Lower leg skin (tissue), 4 donors: ENCODE results near the gene KIF18A. TPM values are rescaled to one million over a fixed set of nuclear protein-coding genes. Genes with fewer than 3 reads are reported as not detected.

ENCODE experiments used
- DNase-seq, 2 donors: peaks; one replicate each; pipeline ENCODE4 v3.0.0-alpha.2; 2019; ENCODE audit warnings: low spot score in 2 of 2
- H3K4me3 ChIP-seq: fragments of 200-600 bp; sonication (generic); 2 replicates; pipeline ENCODE4 v1.5.1; 2017; ENCODE audit warnings: mild to moderate bottlenecking, low read depth; ENCODE audit not compliant: poor library complexity, severe bottlenecking
- CTCF ChIP-seq, 3 donors: fragments of 450-650 bp; IDR thresholded peaks; one replicate each; pipeline ENCODE4 v1.5.1; 2016; ENCODE audit warnings: antibody characterized with exemption in 3 of 3, mild to moderate bottlenecking in 3 of 3, moderate library complexity in 2 of 3
- POLR2A ChIP-seq, 2 donors: fragments of 450-650 bp; IDR thresholded peaks; one replicate each; pipeline ENCODE4 v1.6.1; 2016 to 2017; ENCODE audit warnings: antibody characterized with exemption in 2 of 2, mild to moderate bottlenecking in 1 of 2, moderate library complexity in 1 of 2
- WGBS, 2 donors: methylation state at CpG; one replicate each; pipeline ENCODE4 v1.1.5; 2018; 5-methylcytosine and 5-hydroxymethylcytosine counted together
- intact Hi-C: fragments of 100-400 bp; cut with DNase I; formaldehyde crosslinking; loops from one replicate; pipeline ENCODE4 v1.15.0; 2023; ENCODE audit warnings: low total_unique reads
- total RNA-seq, 4 donors: library from RNA; depleted of rRNA; stranded (reverse); fragments of >200 nt; gene quantifications; one replicate each; pipeline ENCODE4 v1.1.0, GENCODE V29; 2016

The KIF18A gene
- total RNA-seq, 4 donors from 2014 or later, result 0.38 to 1.5 (median 1.1) TPM

GRCh38 chr11:28083118-28083517, 24.8 kb downstream of the KIF18A start:
- TF ChIP-seq CTCF (IDR thresholded peaks at IDR 0.05), result no peak
- TF ChIP-seq POLR2A (IDR thresholded peaks at IDR 0.05), result no peak
- 94 to 100% methylated on average over 1 of the region's 1 CpG for WGBS, 2 donors
- DNase-seq, result no peak
- intact Hi-C loops, result no loop called here
- no peak overlapping the region for H3K4me3 ChIP-seq

- intact Hi-C loops, result no loop called here
- no peak overlapping the region for H3K4me3 ChIP-seq
- 88 to 98% methylated on average over 3 of the region's 3 CpGs for WGBS, 2 donors
- DNase-seq, result no peak
- no peak for TF ChIP-seq CTCF (IDR thresholded peaks at IDR 0.05)
- no peak for TF ChIP-seq POLR2A (IDR thresholded peaks at IDR 0.05)
These were observed 30.4 kb downstream of the KIF18A start for GRCh38 chr11:28077521-28077920.

GRCh38 chr11:28072321-28072720, 35.6 kb downstream of the KIF18A start:
- intact Hi-C loops, result no loop called here
- WGBS, 2 donors, result 40% methylated on average over 2 of the region's 2 CpGs
- DNase-seq, result no peak
- TF ChIP-seq CTCF (IDR thresholded peaks at IDR 0.05), result no peak
- no peak for TF ChIP-seq POLR2A (IDR thresholded peaks at IDR 0.05)
- H3K4me3 ChIP-seq, result no peak overlapping the region

- DNase-seq, result no peak
- H3K4me3 ChIP-seq, result no peak overlapping the region
- intact Hi-C loops, result no loop called here
- WGBS, 2 donors, result 98 to 99% methylated on average over 1 of the region's 1 CpG
- TF ChIP-seq POLR2A (IDR thresholded peaks at IDR 0.05) (no peak), CTCF (IDR thresholded peaks at IDR 0.05) (no peak)
These were observed 36.7 kb downstream of the KIF18A start for GRCh38 chr11:28071305-28071704.

GRCh38 chr11:28058333-28058732, 49.6 kb downstream of the KIF18A start:
- TF ChIP-seq POLR2A (IDR thresholded peaks at IDR 0.05) (no peak), CTCF (IDR thresholded peaks at IDR 0.05) (no peak)
- no peak for DNase-seq
- no peak overlapping the region for H3K4me3 ChIP-seq
- intact Hi-C loops, result no loop called here

GRCh38 chr11:28054821-28055220, 53.1 kb downstream of the KIF18A start:
- intact Hi-C loops, result no loop called here
- WGBS, 2 donors, result 94 to 95% methylated on average over 2 of the region's 2 CpGs
- H3K4me3 ChIP-seq, result no peak overlapping the region
- TF ChIP-seq POLR2A (IDR thresholded peaks at IDR 0.05), result no peak
- no peak for TF ChIP-seq CTCF (IDR thresholded peaks at IDR 0.05)
- DNase-seq, result no peak
